DND-41 (cell line): Measurements from ENCODE around the gene TGM2.

Source experiments
- ATAC-seq: fragments of 200-7000 bp; cut with Tn5 transposase; 3 replicates; pipeline ENCODE4 v1.9.1; 2021; ENCODE audit warnings: low read depth; ENCODE audit not compliant: insufficient read depth
- DNase-seq: peaks from one replicate; pipeline ENCODE4 v3.0.0-alpha.2; 2020
- H2AFZ ChIP-seq: 2 replicates; pipeline ENCODE4 v1.6.0; 2012; ENCODE audit warnings: low read depth, low read length
- H3K27ac ChIP-seq: 2 replicates; pipeline ENCODE4 v1.5.1; 2012; ENCODE audit warnings: low read length, inconsistent platforms
- H3K27me3 ChIP-seq: fragments of 200-600 bp; sonication (generic); 2 replicates; pipeline ENCODE4 v1.6.0; 2012; ENCODE audit warnings: low read length, mild to moderate bottlenecking, inconsistent platforms; ENCODE audit not compliant: insufficient read depth, poor library complexity
- H3K36me3 ChIP-seq: 2 replicates; pipeline ENCODE4 v1.5.1; 2012; ENCODE audit warnings: low read length, inconsistent platforms; ENCODE audit not compliant: insufficient read depth
- H3K4me1 ChIP-seq: 2 replicates; pipeline ENCODE4 v1.5.1; 2012; ENCODE audit warnings: mild to moderate bottlenecking, low read length; ENCODE audit not compliant: insufficient read depth
- H3K4me2 ChIP-seq: 2 replicates; pipeline ENCODE4 v1.6.0; 2012; ENCODE audit warnings: mild to moderate bottlenecking, moderate library complexity, low read length, inconsistent platforms; ENCODE audit not compliant: insufficient read depth
- H3K4me3 ChIP-seq, 2 experiments: fragments of 200-600 bp in 1 of 2; shearing (Covaris generic) in 1 of 2; 2 replicates each; pipeline ENCODE4 v1.5.1; 2012 to 2016; ENCODE audit warnings: inconsistent platforms in 2 of 2, low read length in 2 of 2, mild to moderate bottlenecking in 2 of 2, low read depth in 1 of 2, moderate library complexity in 1 of 2
- H3K79me2 ChIP-seq: 2 replicates; pipeline ENCODE4 v1.6.0; 2012; ENCODE audit warnings: low read length, inconsistent platforms; ENCODE audit not compliant: insufficient read depth
- H3K9ac ChIP-seq: 2 replicates; pipeline ENCODE4 v1.6.0; 2012; ENCODE audit warnings: low read depth, mild to moderate bottlenecking, inconsistent platforms, low read length, moderate library complexity
- H3K9me3 ChIP-seq: 2 replicates; pipeline ENCODE4 v1.5.1; 2012; ENCODE audit warnings: low read length, moderate library complexity, mild to moderate bottlenecking, inconsistent platforms; ENCODE audit not compliant: insufficient read depth, severe bottlenecking
- H4K20me1 ChIP-seq: 2 replicates; pipeline ENCODE4 v1.6.0; 2012; ENCODE audit warnings: low read length; ENCODE audit not compliant: insufficient read depth
- EZH2 ChIP-seq: IDR thresholded peaks from 3 replicates; pipeline ENCODE4 v1.6.1; 2012; ENCODE audit warnings: borderline replicate concordance, low read depth, mild to moderate bottlenecking, moderate library complexity, low read length, inconsistent platforms; ENCODE audit not compliant: severe bottlenecking
- TF ChIP-seq, protein P1 (sequence below): IDR thresholded peaks from 2 replicates; pipeline ENCODE4 v1.5.1; 2012; ENCODE audit warnings: borderline replicate concordance, low read length, moderate library complexity, mild to moderate bottlenecking; ENCODE audit not compliant: poor library complexity, severe bottlenecking; ENCODE audit errors: extremely low read depth

The TGM2 gene

DNA sequence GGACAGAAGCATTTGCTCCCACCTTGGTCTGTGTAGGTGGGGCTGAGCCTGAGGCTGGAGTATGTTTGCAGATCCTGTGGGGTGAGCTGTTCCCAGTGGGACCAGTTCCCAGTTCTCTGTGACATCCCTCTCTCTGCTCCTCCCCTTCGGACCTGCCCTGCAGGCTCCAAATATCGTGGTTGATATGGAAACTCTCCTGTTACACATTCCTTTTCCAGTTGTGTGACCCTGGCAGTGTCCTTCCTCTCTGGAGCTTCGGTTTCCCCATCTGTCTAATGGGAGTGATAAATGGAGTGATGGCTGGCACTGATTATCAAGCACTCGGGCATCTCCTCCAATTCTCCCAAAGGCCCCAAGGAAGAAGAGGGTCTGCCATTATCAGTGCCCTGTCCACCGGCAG lies 15.7 kb upstream of the TGM2 start:
- Histone ChIP-seq H3K4me1 (no peaks in the 10 kb centered on the region), H3K27ac (no peak overlapping the region), H3K4me3 (no peak overlapping the region), H2AFZ (no peak overlapping the region), H3K27me3 (peaks cover 7% of the 10 kb centered on the region), H3K4me2 (no peak overlapping the region), H4K20me1 (peaks cover 3% of the 10 kb centered on the region; the same call in 1 of the 2 replicates), H3K9ac (no peak overlapping the region), H3K9me3 (no peaks in the 10 kb centered on the region), H3K79me2 (no peaks in the 10 kb centered on the region), H3K36me3 (no peaks in the 10 kb centered on the region)
- no peak for DNase-seq
- no peak for ATAC-seq
- TF ChIP-seq, protein P1, sequence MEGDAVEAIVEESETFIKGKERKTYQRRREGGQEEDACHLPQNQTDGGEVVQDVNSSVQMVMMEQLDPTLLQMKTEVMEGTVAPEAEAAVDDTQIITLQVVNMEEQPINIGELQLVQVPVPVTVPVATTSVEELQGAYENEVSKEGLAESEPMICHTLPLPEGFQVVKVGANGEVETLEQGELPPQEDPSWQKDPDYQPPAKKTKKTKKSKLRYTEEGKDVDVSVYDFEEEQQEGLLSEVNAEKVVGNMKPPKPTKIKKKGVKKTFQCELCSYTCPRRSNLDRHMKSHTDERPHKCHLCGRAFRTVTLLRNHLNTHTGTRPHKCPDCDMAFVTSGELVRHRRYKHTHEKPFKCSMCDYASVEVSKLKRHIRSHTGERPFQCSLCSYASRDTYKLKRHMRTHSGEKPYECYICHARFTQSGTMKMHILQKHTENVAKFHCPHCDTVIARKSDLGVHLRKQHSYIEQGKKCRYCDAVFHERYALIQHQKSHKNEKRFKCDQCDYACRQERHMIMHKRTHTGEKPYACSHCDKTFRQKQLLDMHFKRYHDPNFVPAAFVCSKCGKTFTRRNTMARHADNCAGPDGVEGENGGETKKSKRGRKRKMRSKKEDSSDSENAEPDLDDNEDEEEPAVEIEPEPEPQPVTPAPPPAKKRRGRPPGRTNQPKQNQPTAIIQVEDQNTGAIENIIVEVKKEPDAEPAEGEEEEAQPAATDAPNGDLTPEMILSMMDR: no peak
- no peak for TF ChIP-seq EZH2

DNA sequence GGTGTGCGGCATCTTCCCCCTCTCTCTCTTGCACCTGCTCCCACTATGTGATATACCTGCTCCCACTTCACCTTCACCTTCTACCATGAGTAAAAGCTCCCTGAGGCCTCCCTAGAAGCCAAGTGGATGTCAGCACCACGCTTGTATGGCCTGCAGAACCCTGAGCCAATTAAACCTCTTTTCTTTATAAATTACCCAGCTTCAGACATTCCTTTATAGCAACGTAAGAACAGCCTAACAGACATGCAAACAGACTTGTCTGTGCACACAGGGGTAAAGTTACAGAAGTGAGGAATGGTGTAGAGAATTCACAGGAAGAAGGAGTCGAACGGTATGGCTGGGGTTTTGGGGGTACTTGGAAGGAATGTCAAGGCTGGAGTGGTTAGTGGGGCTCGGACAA lies 14.8 kb upstream of the TGM2 start:
- H3K9ac ChIP-seq: no peak overlapping the region
- H3K79me2 ChIP-seq: no peaks in the 10 kb centered on the region
- H3K4me2 ChIP-seq: no peak overlapping the region
- H3K4me1 ChIP-seq: no peaks in the 10 kb centered on the region
- peaks cover 3% of the 10 kb centered on the region; the same call in 1 of the 2 replicates for H4K20me1 ChIP-seq
- H3K27me3 ChIP-seq: peaks cover 5% of the 10 kb centered on the region
- no peaks in the 10 kb centered on the region for H3K9me3 ChIP-seq
- no peaks in the 10 kb centered on the region for H3K36me3 ChIP-seq
- ATAC-seq (no peak), DNase-seq (no peak)
- H3K27ac ChIP-seq: no peak overlapping the region
- no peak overlapping the region for H2AFZ ChIP-seq
- H3K4me3 ChIP-seq: no peak overlapping the region
- TF ChIP-seq, protein P1: no peak
- no peak for TF ChIP-seq EZH2

DNA sequence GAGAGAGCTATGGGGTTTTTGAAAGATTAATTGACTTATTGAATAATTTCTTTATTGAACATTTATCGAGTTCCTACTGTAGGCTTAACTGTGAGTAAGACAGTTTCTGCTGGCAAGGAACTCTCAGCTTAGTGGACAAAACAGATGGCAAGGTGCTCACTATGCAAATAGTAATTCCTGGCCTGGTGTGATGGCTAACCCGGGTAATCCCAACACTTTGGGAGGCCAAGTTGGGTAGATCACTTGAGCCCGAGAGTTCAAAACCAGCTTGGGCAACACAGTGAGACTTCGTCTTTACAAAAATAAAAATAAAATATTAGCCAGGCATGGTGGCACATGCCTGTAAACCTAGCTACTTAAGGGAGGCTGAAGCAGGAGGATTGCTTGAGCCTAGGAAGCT lies 13.5 kb upstream of the TGM2 start:
- no peak overlapping the region for H3K27ac ChIP-seq
- ATAC-seq (no peak), DNase-seq (no peak)
- H3K9me3 ChIP-seq: no peaks in the 10 kb centered on the region
- H3K9ac ChIP-seq: no peak overlapping the region
- H3K27me3 ChIP-seq: peaks cover 4% of the 10 kb centered on the region
- H3K79me2 ChIP-seq: no peaks in the 10 kb centered on the region
- H2AFZ ChIP-seq: no peak overlapping the region
- peaks cover 3% of the 10 kb centered on the region; the same call in 1 of the 2 replicates for H4K20me1 ChIP-seq
- no peak for TF ChIP-seq EZH2
- TF ChIP-seq, protein P1: no peak
- H3K4me1 ChIP-seq: no peaks in the 10 kb centered on the region
- H3K4me2 ChIP-seq: no peak overlapping the region
- no peaks in the 10 kb centered on the region for H3K36me3 ChIP-seq
- H3K4me3 ChIP-seq: no peak overlapping the region

DNA sequence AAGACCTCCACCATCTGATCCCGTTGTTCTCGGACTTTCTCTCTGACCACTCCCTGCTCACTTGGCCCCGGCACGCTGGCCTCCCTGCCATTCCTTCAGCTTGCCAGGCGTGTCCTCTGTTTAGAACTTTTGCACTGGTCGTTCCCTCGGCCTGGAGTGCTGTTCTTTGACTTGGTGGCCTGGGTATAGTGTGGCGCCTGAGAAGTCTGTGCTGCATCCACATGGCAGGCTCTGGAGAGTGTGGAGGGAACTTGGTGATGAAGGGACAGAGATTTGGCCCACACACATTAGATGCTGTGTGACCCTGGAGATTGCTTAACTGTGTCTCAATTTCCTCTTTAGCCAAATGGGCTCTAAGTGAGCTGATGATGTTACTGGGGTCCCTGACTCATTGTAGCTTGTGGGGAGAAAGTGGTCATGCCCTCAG lies 13.0 kb upstream of the TGM2 start:
- no peaks in the 10 kb centered on the region for H3K79me2 ChIP-seq
- no peak overlapping the region for H3K4me2 ChIP-seq
- TF ChIP-seq, protein P1: no peak
- no peak for TF ChIP-seq EZH2
- no peaks in the 10 kb centered on the region for H3K4me1 ChIP-seq
- H3K4me3 ChIP-seq: no peak overlapping the region
- H2AFZ ChIP-seq: no peak overlapping the region
- no peak for ATAC-seq
- DNase-seq: no peak
- no peaks in the 10 kb centered on the region for H3K9me3 ChIP-seq
- no peak overlapping the region for H3K9ac ChIP-seq
- H4K20me1 ChIP-seq: peaks cover 3% of the 10 kb centered on the region; the same call in 1 of the 2 replicates
- H3K27ac ChIP-seq: no peak overlapping the region
- peaks cover 6% of the 10 kb centered on the region for H3K27me3 ChIP-seq
- H3K36me3 ChIP-seq: no peaks in the 10 kb centered on the region
